ENCODE results near the gene INO80B. TPM values are rescaled to one million over a fixed set of nuclear protein-coding genes. Genes with fewer than 3 reads are reported as not detected.
A peak's percentile ranks its signal among the peaks of the same experiment; 100 is the strongest.

Gene INO80B
- total RNA-seq, 2 experiments from 2014 or later, result 24.2 to 25.6 TPM

DNA sequence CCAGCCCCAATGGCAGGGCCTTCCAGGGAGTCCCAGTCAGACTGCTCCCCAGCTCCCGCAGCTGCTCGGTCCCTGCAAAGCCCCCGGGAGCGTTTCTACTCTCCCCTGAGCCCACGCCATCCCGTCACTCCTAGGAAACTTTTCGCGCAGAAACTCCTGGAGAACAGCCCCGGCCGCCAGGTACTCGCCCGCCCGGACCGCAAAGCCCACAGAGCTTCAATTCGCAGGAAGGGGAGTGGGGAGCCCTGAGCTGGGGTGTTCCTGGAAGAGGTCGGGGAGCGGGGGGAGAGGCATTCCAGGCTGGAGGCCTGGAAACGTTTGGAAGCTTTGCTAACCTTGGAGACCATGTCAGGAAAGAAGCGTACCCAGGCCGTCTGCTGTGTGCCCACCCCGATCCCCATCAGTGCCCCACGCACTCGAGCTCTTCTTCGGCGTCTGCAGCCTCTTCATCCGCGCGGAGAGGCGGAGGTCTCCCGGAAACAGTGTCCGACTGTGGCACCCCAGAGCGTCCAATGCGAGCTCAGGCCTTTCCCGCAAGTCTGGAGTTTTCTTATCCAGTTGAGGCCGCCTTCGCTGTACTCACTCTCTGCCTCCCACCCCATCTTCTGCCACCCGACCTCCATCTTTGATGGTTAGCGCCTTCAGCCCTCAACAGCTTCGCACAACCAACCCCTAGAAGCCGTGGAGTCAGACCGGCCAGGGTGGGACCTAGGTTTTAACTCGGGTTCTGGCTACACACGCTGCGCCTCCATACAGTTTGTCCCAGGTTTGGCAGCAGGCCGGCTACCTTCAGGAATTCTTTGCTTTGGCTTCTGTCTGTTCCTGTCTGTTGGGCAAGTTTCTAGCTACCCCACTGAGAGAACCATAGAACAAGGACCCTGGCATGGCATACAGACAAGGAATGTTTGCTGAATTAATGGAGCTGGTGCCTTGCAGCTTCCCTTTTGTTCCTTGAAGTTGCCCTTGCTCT, 48.9 kb downstream of the INO80B start:
- Mint-ChIP-seq H3K27me3 (peaks cover 49% of the 10 kb centered on the region), H3K36me3 (ENCODE audit: low read depth) (peaks cover 34% of the 10 kb centered on the region), H3K9me3 (ENCODE audit: low read depth) (no peaks in the 10 kb centered on the region), H3K4me3 (peak overlapping the region; percentile 63), H3K27ac (no peak overlapping the region), H3K4me1 (peaks cover 46% of the 10 kb centered on the region)
- ChIA-PET CTCF (interaction anchor here (0.6 to 1.8 kb wide), 13 partner anchors 11 to 112 kb away, joined by 3 to 8 read pairs (median 3); partner anchors contain the start of genes CCDC142, TTC31 and WBP1), POLR2A (interaction anchor here (1.2 kb wide), 1 partner anchor 22 kb away, joined by 4 read pairs; the partner anchor contains the start of gene DQX1)
- intact Hi-C loops (cut with DNase I, micrococcal nuclease), result loop anchor here in 1 of 2 experiments (1.0 kb wide), 1 partner anchor 20 kb away; the partner anchor contains the start of gene TTC31
- ATAC-seq, result no peak
- DNase-seq, result no peak

DNA sequence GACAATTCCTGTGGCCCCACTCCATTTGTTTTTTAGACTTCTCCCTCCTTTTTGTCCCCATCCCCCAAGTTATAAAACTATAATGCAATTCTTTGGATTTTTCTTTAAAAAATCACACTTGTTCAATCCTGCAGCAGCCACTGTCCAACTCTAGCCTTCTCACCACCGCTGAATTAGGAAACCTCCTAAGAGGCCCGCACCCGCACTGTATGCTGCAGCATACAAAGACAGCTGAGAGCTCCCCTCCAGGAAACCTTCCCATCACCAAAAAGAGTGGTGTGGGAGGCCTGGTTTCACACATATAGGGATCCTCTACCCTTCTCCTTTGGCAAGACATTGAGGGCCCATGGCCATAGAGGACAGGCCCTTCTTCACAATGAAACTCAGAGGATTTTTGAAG, 49.7 kb downstream of the INO80B start:
- H3K4me1 Mint-ChIP-seq, result peaks cover 41% of the 10 kb centered on the region
- ChIA-PET CTCF (interaction anchor here (0.7 to 1.8 kb wide), 6 partner anchors 13 to 113 kb away, joined by 3 to 5 read pairs (median 4); no protein-coding TSS in a partner anchor), POLR2A (interaction anchor here (1.0 to 1.2 kb wide), 2 partner anchors 21 to 26 kb away, joined by 4 to 5 read pairs; partner anchors contain the start of gene DQX1)
- ATAC-seq, result no peak
- intact Hi-C loops (cut with DNase I, micrococcal nuclease), result no loop called here
- H3K4me3 Mint-ChIP-seq, result no peak overlapping the region
- no peak overlapping the region for H3K27ac Mint-ChIP-seq
- H3K9me3 Mint-ChIP-seq (ENCODE audit: low read depth), result no peaks in the 10 kb centered on the region
- DNase-seq, result no peak
- peaks cover 34% of the 10 kb centered on the region for H3K36me3 Mint-ChIP-seq (ENCODE audit: low read depth)
- peaks cover 44% of the 10 kb centered on the region for H3K27me3 Mint-ChIP-seq

DNA sequence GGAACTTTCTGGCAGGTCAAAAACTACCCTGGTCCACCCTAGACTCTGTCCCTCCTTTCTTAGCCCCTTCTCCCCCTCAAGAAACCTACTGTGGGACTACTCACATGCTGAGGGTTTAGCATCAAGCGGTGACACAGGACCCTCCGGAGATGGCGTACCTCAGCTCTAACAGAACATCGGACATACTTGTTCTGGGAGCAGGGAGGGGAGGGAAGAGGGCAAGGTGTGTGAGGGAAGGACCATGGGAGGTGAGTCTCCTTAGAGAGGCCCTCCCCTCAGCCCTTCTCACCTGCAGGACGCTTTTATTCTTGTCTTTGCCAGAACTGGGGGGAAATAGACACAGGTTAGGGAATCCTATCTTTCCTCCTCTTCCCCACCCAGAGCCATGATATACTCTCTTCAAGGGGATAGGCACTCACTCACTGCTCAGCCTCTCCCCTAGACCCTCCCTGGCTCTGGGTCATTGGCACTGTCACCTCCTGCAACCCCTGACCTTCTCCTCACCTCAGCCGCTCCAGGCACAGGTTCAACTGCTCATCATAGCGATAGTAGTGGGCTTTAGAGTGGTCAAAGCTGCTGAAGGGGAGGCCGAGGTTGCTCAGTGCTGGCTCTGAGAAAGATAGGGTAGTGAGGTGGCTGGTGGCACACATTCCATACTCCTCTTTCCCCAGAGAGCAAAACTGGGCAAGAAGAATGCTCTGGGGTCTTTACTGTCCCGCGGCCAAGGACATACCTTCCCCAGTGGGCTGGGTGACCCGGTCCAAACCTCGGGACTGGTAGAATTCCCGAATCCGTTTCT, 50.8 kb downstream of the INO80B start:
- POLR2A ChIA-PET, result interaction anchor here (1.0 kb wide), 1 partner anchor 25 kb away, joined by 5 read pairs; no protein-coding TSS in a partner anchor

DNA sequence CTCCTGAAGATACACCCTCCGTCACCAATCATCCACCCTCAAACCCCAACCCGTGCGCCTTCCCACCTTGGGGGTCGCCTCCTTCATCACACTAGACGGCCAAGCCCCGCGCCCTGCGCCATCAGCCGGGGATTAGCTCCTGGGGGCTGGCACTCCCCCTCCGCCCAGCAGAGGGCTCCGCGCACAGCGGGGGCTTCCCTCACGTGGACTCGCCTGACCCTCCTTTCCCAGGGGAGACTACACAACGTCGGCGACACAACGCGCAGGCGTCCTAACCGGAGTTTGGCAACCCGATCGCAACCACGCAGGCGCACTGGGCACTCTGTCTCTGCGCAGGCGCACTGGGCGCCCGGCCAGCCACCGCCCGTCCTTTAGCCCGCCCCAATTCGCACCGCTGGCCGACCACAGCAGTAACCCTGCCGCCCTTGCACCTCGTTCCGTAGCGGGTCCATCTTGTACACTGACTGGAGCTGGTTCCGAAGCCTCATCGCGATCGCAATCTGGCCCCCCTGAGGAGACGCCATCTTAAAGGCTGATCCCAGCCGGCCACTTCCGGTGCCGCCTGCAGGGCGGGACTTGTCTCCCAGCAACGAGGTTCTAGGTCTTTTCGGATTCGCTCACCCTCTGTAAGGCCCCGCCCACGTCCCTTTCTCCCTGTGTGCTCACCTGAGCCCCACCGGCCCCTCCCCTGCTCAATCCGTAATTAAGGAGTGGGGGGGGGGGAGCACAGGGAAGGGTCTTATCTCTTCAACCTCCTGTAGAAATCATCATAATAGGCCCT, 52.4 kb downstream of the INO80B start, which contains the start of gene PCGF1:
PCGF1 (minus strand) TSS at position 551 of the 781 bp plus-strand sequence; CDS start at position 524, 27 bp downstream.
- Mint-ChIP-seq H3K4me1 (peaks cover 40% of the 10 kb centered on the region), H3K27ac (peak within 1 kb of the TSS; percentile 99)

More for the DNA sequence above, 50.8 kb downstream of the INO80B start:
- Mint-ChIP-seq H3K27ac (no peak overlapping the region), H3K27me3 (peaks cover 39% of the 10 kb centered on the region), H3K4me1 (peaks cover 43% of the 10 kb centered on the region), H3K4me3 (peak overlapping the region; percentile 13), H3K9me3 (ENCODE audit: low read depth) (no peaks in the 10 kb centered on the region), H3K36me3 (ENCODE audit: low read depth) (peaks cover 34% of the 10 kb centered on the region)
- DNase-seq (no peak), ATAC-seq (no peak)
- CTCF ChIA-PET, result interaction anchor here (2.0 kb wide), 1 partner anchor 25 kb away, joined by 4 read pairs; no protein-coding TSS in a partner anchor
- intact Hi-C loops (cut with DNase I, micrococcal nuclease), result loop anchor here (2.0 to 5.0 kb wide), 2 partner anchors 51 to 82 kb away; partner anchors contain the start of gene INO80B (in 1 of the 2)

More for the DNA sequence above, 52.4 kb downstream of the INO80B start, which contains the start of gene PCGF1:
- intact Hi-C loops (cut with DNase I, micrococcal nuclease), result loop anchor here (1.0 to 5.0 kb wide), 10 partner anchors 22 to 770 kb away; partner anchors contain the start of genes AUP1 (in 2 of the 2), HTRA2 (in 2 of the 2), TTC31 (in 2 of the 2) and DOK1 (in 1 of the 2)
- ATAC-seq, result peak; percentile 92
- CTCF ChIA-PET, result interaction anchor here (0.5 to 2.0 kb wide), 3 partner anchors 27 to 1869 kb away, joined by 3 to 4 read pairs (median 3); no protein-coding TSS in a partner anchor
- POLR2A ChIA-PET, result interaction anchor here (0.9 kb wide), 1 partner anchor 9 kb away, joined by 3 read pairs; no protein-coding TSS in a partner anchor
- Mint-ChIP-seq H3K27me3 (peaks cover 38% of the 10 kb centered on the region), H3K36me3 (ENCODE audit: low read depth) (peaks cover 34% of the 10 kb centered on the region), H3K9me3 (ENCODE audit: low read depth) (no peaks in the 10 kb centered on the region), H3K4me3 (peak within 1 kb of the TSS; percentile 93)
- peak; percentile 99 for DNase-seq

Other genes with a start within 250 kb of the INO80B start
- gene SLC4A5, start 111.7 kb upstream of the INO80B start, total RNA-seq, result 1 to 10 TPM; 2.2 to 2.7 TPM
- gene DCTN1, start 74.8 kb upstream of the INO80B start, total RNA-seq, result 100 to 1,000 TPM in 1 of 2 experiments, 10 to 100 TPM in 1; 78.1 to 132 TPM
- gene C2orf81, start 33.5 kb upstream of the INO80B start, total RNA-seq, result 1 to 10 TPM; 4.5 to 4.9 TPM
- gene WDR54, start 33.4 kb upstream of the INO80B start, total RNA-seq, result 100 to 1,000 TPM; 103 to 119 TPM
- gene RTKN, start 13.2 kb upstream of the INO80B start, total RNA-seq, result 1 to 10 TPM; 1.8 to 2.5 TPM
- 10 to 100 TPM; 24.9 to 30.2 TPM for gene WBP1, start 3.4 kb downstream of the INO80B start, total RNA-seq
- gene MOGS, start 10.3 kb downstream of the INO80B start, total RNA-seq, result 10 to 100 TPM; 44.2 to 48.9 TPM
- 10 to 100 TPM; 87.4 to 88.5 TPM for gene MRPL53, start 17.6 kb downstream of the INO80B start, total RNA-seq
- gene CCDC142, start 27.9 kb downstream of the INO80B start, total RNA-seq, result 10 to 100 TPM in 1 of 2 experiments, 1 to 10 TPM in 1; 9.7 to 13.2 TPM
- 10 to 100 TPM; 24.0 to 24.6 TPM for gene TTC31, start 28.0 kb downstream of the INO80B start, total RNA-seq
- under 1 TPM in 1 of 2 experiments, not detected in 1; 0.28 TPM for gene LBX2, start 44.5 kb downstream of the INO80B start, total RNA-seq
- 10 to 100 TPM; 21.7 to 28.7 TPM for gene PCGF1, start 52.6 kb downstream of the INO80B start, total RNA-seq
- gene TLX2, start 59.4 kb downstream of the INO80B start, total RNA-seq, result under 1 TPM; 0.18 to 0.21 TPM
- gene DQX1, start 71.1 kb downstream of the INO80B start, total RNA-seq, result under 1 TPM; 0.40 to 0.41 TPM
- gene AUP1, start 74.6 kb downstream of the INO80B start, total RNA-seq, result 100 to 1,000 TPM in 1 of 2 experiments, 10 to 100 TPM in 1; 92.0 to 122 TPM
- gene HTRA2, start 74.8 kb downstream of the INO80B start, total RNA-seq, result 10 to 100 TPM; 43.5 to 47.7 TPM
- under 1 TPM; 0.86 to 0.96 TPM for gene LOXL3, start 98.9 kb downstream of the INO80B start, total RNA-seq
- gene DOK1, start 99.6 kb downstream of the INO80B start, total RNA-seq, result 10 to 100 TPM; 17.2 to 17.9 TPM
- under 1 TPM; 0.18 to 0.33 TPM for gene M1AP, start 193.2 kb downstream of the INO80B start, total RNA-seq
- gene SEMA4F, start 199.2 kb downstream of the INO80B start, total RNA-seq, result 1 to 10 TPM; 5.7 to 7.4 TPM

Measured in activated CD4-positive, alpha-beta T cell treated with anti-CD3 and anti-CD28 coated beads for 36 hours (primary cell).